Ishikawa (cell line): ENCODE measurements around the gene DENND1A.

ENCODE experiments used
- CEBPB ChIP-seq: IDR thresholded peaks from 2 replicates; pipeline ENCODE4 v1.6.1; 2012
- CREB1 ChIP-seq: IDR thresholded peaks from 2 replicates; pipeline ENCODE4 v1.6.1; 2012; ENCODE audit warnings: low read depth
- EGR1 ChIP-seq: IDR thresholded peaks from 2 replicates; pipeline ENCODE4 v1.6.1; 2012
- EP300 ChIP-seq: IDR thresholded peaks from 2 replicates; pipeline ENCODE4 v1.6.1; 2012; ENCODE audit warnings: borderline replicate concordance
- FOXM1 ChIP-seq: IDR thresholded peaks from 2 replicates; pipeline ENCODE4 v1.6.1; 2012; ENCODE audit warnings: low read depth, borderline replicate concordance
- NFIC ChIP-seq: IDR thresholded peaks from 2 replicates; pipeline ENCODE4 v1.6.1; 2012
- RAD21 ChIP-seq: IDR thresholded peaks from 2 replicates; pipeline ENCODE4 v1.6.1; 2012; ENCODE audit warnings: low read depth
- TAF1 ChIP-seq: IDR thresholded peaks from 2 replicates; pipeline ENCODE4 v1.6.1; 2012; ENCODE audit warnings: low read depth, mild to moderate bottlenecking
- TCF12 ChIP-seq: IDR thresholded peaks from 2 replicates; pipeline ENCODE4 v1.6.1; 2012; ENCODE audit warnings: low read depth
- TEAD4 ChIP-seq: IDR thresholded peaks from 2 replicates; pipeline ENCODE4 v1.6.1; 2012
- YY1 ChIP-seq: IDR thresholded peaks from 2 replicates; pipeline ENCODE4 v1.6.1; 2012; ENCODE audit warnings: low read depth
- ZBTB7A ChIP-seq: IDR thresholded peaks from 2 replicates; pipeline ENCODE4 v1.6.1; 2012; ENCODE audit warnings: low read depth
- TF ChIP-seq, protein P1 (sequence below): IDR thresholded peaks from 2 replicates; pipeline ENCODE4 v1.6.1; 2012; ENCODE audit warnings: low read depth, mild to moderate bottlenecking
- TF ChIP-seq, protein P2 (sequence below): IDR thresholded peaks from 2 replicates; pipeline ENCODE4 v1.6.1; 2012
- TF ChIP-seq, protein P3 (sequence below): IDR thresholded peaks from 2 replicates; pipeline ENCODE4 v1.6.1; 2012

The DENND1A gene

DNA sequence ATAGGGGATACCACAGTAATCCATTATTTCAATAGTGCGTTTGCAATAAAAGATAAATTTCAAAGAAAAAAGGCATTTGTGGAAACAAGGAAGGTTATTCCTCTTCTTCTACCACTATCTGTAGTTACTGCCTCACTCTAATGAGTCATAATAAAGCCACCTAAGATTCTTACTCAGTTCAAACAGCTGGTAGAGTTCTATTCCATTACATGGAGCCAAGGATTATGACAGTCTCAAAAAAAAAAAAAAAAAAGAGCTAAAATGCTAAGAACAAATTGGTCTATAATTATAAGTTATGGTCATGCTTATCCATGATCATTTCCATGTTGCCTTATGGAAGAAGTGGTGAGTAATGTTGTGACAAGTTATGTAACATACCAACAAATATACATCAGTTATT, 46.3 kb downstream of the DENND1A start:
- TF ChIP-seq CEBPB: no peak
- no peak for TF ChIP-seq TAF1
- TF ChIP-seq EP300: no peak
- no peak for TF ChIP-seq TCF12
- no peak for TF ChIP-seq NFIC
- TF ChIP-seq, protein P1, sequence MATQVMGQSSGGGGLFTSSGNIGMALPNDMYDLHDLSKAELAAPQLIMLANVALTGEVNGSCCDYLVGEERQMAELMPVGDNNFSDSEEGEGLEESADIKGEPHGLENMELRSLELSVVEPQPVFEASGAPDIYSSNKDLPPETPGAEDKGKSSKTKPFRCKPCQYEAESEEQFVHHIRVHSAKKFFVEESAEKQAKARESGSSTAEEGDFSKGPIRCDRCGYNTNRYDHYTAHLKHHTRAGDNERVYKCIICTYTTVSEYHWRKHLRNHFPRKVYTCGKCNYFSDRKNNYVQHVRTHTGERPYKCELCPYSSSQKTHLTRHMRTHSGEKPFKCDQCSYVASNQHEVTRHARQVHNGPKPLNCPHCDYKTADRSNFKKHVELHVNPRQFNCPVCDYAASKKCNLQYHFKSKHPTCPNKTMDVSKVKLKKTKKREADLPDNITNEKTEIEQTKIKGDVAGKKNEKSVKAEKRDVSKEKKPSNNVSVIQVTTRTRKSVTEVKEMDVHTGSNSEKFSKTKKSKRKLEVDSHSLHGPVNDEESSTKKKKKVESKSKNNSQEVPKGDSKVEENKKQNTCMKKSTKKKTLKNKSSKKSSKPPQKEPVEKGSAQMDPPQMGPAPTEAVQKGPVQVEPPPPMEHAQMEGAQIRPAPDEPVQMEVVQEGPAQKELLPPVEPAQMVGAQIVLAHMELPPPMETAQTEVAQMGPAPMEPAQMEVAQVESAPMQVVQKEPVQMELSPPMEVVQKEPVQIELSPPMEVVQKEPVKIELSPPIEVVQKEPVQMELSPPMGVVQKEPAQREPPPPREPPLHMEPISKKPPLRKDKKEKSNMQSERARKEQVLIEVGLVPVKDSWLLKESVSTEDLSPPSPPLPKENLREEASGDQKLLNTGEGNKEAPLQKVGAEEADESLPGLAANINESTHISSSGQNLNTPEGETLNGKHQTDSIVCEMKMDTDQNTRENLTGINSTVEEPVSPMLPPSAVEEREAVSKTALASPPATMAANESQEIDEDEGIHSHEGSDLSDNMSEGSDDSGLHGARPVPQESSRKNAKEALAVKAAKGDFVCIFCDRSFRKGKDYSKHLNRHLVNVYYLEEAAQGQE: no peak
- TF ChIP-seq, protein P2, sequence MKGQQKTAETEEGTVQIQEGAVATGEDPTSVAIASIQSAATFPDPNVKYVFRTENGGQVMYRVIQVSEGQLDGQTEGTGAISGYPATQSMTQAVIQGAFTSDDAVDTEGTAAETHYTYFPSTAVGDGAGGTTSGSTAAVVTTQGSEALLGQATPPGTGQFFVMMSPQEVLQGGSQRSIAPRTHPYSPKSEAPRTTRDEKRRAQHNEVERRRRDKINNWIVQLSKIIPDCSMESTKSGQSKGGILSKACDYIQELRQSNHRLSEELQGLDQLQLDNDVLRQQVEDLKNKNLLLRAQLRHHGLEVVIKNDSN: no peak
- TF ChIP-seq TEAD4: no peak
- TF ChIP-seq ZBTB7A: no peak
- no peak for TF ChIP-seq EGR1
- no peak for TF ChIP-seq RAD21
- no peak for TF ChIP-seq CREB1
- no peak for TF ChIP-seq FOXM1

DNA sequence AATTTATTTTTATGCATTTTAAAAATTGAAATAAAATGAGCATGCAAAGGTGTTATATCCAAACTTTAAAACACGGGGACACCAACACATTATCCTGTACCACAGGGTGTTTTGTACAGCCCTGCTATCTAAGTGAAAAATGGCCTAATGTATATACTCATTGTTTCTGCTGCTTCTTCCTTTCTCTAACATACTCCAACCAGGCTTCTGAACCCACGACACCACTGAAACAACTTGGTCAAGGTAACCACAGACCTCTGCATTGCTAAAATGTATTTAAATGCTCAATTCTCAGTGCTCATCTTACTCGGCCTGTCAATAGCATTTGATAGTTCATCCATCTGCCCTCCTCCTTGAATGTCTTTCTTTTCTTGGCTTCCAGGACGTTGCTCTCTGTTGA, 48.3 kb downstream of the DENND1A start:
- TF ChIP-seq EP300 (no peak), FOXM1 (no peak), EGR1 (no peak), RAD21 (no peak), YY1 (no peak), CREB1 (no peak), TCF12 (no peak), ZBTB7A (no peak), NFIC (no peak), TEAD4 (no peak), TAF1 (no peak)
- TF ChIP-seq, protein P3, sequence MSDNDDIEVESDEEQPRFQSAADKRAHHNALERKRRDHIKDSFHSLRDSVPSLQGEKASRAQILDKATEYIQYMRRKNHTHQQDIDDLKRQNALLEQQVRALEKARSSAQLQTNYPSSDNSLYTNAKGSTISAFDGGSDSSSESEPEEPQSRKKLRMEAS: no peak
- TF ChIP-seq, protein P2: no peak
- TF ChIP-seq, protein P1: no peak

DNA sequence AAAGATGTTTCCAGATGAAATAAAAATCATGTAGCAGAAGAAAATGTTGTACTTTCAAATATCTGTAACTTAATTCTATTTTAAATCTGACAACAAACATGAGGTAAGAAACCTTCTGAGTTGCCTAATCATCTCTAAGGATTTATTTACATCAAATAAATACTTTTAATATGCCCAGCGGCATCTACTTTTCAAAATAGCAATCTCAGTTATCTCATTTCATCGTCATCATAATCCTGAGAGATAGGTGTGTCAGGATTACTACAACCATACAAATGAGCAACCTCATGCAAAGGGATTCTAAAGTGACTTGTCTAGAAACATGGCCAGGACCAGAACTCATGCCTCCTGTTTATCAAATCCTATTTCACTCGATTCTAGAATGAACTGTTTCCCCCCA, 49.5 kb downstream of the DENND1A start:
- TF ChIP-seq RAD21: no peak
- TF ChIP-seq, protein P3: no peak
- no peak for TF ChIP-seq FOXM1
- TF ChIP-seq CEBPB: no peak
- TF ChIP-seq ZBTB7A: no peak
- no peak for TF ChIP-seq YY1
- TF ChIP-seq TCF12: no peak
- no peak for TF ChIP-seq EGR1
- TF ChIP-seq, protein P1: no peak
- TF ChIP-seq, protein P2: no peak
- TF ChIP-seq CREB1: no peak
- TF ChIP-seq TEAD4: no peak
- no peak for TF ChIP-seq TAF1
- TF ChIP-seq EP300: no peak
- no peak for TF ChIP-seq NFIC

DNA sequence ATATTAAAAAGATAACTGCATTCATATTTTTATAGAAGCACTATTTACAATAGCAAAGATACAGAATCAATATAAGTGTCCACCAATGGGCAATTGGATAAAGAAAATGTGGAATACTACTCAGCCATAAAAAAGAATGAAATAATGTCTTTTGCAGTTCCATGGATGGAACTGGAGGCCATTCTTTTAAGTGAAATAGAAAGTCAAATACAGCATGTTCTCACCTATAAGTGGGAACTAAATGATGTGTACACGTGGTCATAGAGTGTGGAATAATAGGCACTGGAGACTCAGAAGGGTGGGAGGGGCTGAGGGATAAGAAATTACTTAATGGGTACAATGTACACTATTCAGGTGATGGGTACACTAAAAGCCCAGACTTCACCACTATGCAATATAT, 53.2 kb downstream of the DENND1A start:
- no peak for TF ChIP-seq CREB1
- no peak for TF ChIP-seq TEAD4
- TF ChIP-seq, protein P3: no peak
- TF ChIP-seq NFIC: no peak
- no peak for TF ChIP-seq TAF1
- TF ChIP-seq CEBPB: no peak
- no peak for TF ChIP-seq RAD21
- no peak for TF ChIP-seq FOXM1
- TF ChIP-seq, protein P2: no peak
- no peak for TF ChIP-seq EGR1
- TF ChIP-seq ZBTB7A: no peak
- no peak for TF ChIP-seq TCF12
- TF ChIP-seq EP300: no peak
- TF ChIP-seq, protein P1: no peak
- no peak for TF ChIP-seq YY1
